Measurements from ENCODE around the gene BUD13.

DNA sequence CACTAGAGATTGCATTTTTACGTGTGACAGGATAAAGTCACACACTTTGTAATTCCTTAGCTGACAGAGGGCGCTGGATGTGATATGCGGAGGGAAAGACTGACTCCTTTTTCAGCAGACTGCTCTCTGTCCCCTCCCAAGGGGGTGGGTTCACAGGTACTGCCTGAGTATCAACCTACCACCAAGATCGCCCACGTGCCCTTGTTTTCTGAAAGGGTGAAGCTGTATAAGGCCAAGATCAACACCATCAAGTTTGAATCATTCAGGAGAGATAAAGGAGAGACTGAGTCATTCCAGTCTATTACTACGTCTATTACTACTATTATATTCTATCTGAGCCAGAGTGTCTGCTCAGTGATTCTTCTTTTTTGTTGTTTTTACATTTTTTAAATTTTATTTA, 30.7 kb downstream of the BUD13 start:
- TF ChIP-seq, protein P1, sequence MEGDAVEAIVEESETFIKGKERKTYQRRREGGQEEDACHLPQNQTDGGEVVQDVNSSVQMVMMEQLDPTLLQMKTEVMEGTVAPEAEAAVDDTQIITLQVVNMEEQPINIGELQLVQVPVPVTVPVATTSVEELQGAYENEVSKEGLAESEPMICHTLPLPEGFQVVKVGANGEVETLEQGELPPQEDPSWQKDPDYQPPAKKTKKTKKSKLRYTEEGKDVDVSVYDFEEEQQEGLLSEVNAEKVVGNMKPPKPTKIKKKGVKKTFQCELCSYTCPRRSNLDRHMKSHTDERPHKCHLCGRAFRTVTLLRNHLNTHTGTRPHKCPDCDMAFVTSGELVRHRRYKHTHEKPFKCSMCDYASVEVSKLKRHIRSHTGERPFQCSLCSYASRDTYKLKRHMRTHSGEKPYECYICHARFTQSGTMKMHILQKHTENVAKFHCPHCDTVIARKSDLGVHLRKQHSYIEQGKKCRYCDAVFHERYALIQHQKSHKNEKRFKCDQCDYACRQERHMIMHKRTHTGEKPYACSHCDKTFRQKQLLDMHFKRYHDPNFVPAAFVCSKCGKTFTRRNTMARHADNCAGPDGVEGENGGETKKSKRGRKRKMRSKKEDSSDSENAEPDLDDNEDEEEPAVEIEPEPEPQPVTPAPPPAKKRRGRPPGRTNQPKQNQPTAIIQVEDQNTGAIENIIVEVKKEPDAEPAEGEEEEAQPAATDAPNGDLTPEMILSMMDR (IDR thresholded peaks at IDR 0.05; ENCODE audit: insufficient read depth, low read length) = no peak
- TF ChIP-seq, protein P2, sequence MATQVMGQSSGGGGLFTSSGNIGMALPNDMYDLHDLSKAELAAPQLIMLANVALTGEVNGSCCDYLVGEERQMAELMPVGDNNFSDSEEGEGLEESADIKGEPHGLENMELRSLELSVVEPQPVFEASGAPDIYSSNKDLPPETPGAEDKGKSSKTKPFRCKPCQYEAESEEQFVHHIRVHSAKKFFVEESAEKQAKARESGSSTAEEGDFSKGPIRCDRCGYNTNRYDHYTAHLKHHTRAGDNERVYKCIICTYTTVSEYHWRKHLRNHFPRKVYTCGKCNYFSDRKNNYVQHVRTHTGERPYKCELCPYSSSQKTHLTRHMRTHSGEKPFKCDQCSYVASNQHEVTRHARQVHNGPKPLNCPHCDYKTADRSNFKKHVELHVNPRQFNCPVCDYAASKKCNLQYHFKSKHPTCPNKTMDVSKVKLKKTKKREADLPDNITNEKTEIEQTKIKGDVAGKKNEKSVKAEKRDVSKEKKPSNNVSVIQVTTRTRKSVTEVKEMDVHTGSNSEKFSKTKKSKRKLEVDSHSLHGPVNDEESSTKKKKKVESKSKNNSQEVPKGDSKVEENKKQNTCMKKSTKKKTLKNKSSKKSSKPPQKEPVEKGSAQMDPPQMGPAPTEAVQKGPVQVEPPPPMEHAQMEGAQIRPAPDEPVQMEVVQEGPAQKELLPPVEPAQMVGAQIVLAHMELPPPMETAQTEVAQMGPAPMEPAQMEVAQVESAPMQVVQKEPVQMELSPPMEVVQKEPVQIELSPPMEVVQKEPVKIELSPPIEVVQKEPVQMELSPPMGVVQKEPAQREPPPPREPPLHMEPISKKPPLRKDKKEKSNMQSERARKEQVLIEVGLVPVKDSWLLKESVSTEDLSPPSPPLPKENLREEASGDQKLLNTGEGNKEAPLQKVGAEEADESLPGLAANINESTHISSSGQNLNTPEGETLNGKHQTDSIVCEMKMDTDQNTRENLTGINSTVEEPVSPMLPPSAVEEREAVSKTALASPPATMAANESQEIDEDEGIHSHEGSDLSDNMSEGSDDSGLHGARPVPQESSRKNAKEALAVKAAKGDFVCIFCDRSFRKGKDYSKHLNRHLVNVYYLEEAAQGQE (IDR thresholded peaks at IDR 0.05; ENCODE audit: insufficient replicate concordance, low read depth) = no peak
- no peak for TF ChIP-seq POLR2AphosphoS5 (IDR thresholded peaks at IDR 0.05; ENCODE audit: low read depth)
- no peak for TF ChIP-seq GABPA (IDR thresholded peaks at IDR 0.05; ENCODE audit: low read depth)
- TF ChIP-seq SPI1 (IDR thresholded peaks at IDR 0.05; ENCODE audit: borderline replicate concordance, low read depth) = no peak
